ENCODE results near the gene FAM228A. TPM values are rescaled to one million over a fixed set of nuclear protein-coding genes. Genes with fewer than 3 reads are reported as not detected.

FAM228A gene
- polyA plus RNA-seq, 4 donors = 0.48 to 1.5 (median 0.91) TPM

GRCh38 chr2:24221343-24222050, 46.6 kb downstream of the FAM228A start:
- DNase-seq (ENCODE audit: low read depth in 4 of 4, low spot score in 3 of 4) = no peak

- DNase-seq (ENCODE audit: low read depth in 4 of 4, low spot score in 3 of 4) = no peak
Observed at GRCh38 chr2:24222946-24223345, 48.1 kb downstream of the FAM228A start.

- no peak for DNase-seq (ENCODE audit: low read depth in 4 of 4, low spot score in 3 of 4)
Observed at GRCh38 chr2:24225499-24226242, 50.8 kb downstream of the FAM228A start.

GRCh38 chr2:24228470-24228869, 53.6 kb downstream of the FAM228A start:
- DNase-seq (ENCODE audit: low read depth in 4 of 4, low spot score in 3 of 4) = no peak

- no peak for DNase-seq (ENCODE audit: low read depth in 4 of 4, low spot score in 3 of 4)
Observed at GRCh38 chr2:24231461-24231881, 56.6 kb downstream of the FAM228A start.

- DNase-seq (ENCODE audit: low read depth in 4 of 4, low spot score in 3 of 4) = no peak
Observed at GRCh38 chr2:24233321-24233720, 58.5 kb downstream of the FAM228A start.

GRCh38 chr2:24237313-24237712, 62.5 kb downstream of the FAM228A start:
- no peak for DNase-seq (ENCODE audit: low read depth in 4 of 4, low spot score in 3 of 4)

GRCh38 chr2:24238158-24238557, 63.3 kb downstream of the FAM228A start:
- no peak for DNase-seq (ENCODE audit: low read depth in 4 of 4, low spot score in 3 of 4)

GRCh38 chr2:24239553-24239952, 64.7 kb downstream of the FAM228A start:
- no peak for DNase-seq (ENCODE audit: low read depth in 4 of 4, low spot score in 3 of 4)

Other genes starting within 250 kb of the FAM228A start
- 10 to 100 TPM; 15.7 to 23.6 (median 20.9) TPM for gene ATAD2B, start 247.9 kb upstream of the FAM228A start, polyA plus RNA-seq (ENCODE audit: insufficient read length in 4 of 4)
- gene UBXN2A, start 234.6 kb upstream of the FAM228A start, polyA plus RNA-seq (ENCODE audit: insufficient read length in 4 of 4) = 10 to 100 TPM; 16.6 to 21.2 (median 20.2) TPM
- 1 to 10 TPM; 2.0 to 4.9 (median 2.7) TPM for gene MFSD2B, start 165.0 kb upstream of the FAM228A start, polyA plus RNA-seq (ENCODE audit: insufficient read length in 4 of 4)
- 10 to 100 TPM; 10.1 to 16.8 (median 14.5) TPM for gene WDCP, start 127.7 kb upstream of the FAM228A start, polyA plus RNA-seq (ENCODE audit: insufficient read length in 4 of 4)
- 10 to 100 TPM in 2 of 4 donors, 1 to 10 TPM in 2; 5.9 to 13.4 (median 9.7) TPM for gene FKBP1B, start 125.3 kb upstream of the FAM228A start, polyA plus RNA-seq (ENCODE audit: insufficient read length in 4 of 4)
- 100 to 1,000 TPM; 117 to 188 (median 143) TPM for gene SF3B6, start 98.7 kb upstream of the FAM228A start, polyA plus RNA-seq (ENCODE audit: insufficient read length in 4 of 4)
- gene TP53I3, start 90.2 kb upstream of the FAM228A start, polyA plus RNA-seq (ENCODE audit: insufficient read length in 4 of 4) = 10 to 100 TPM; 39.4 to 71.9 (median 51.6) TPM
- gene PFN4, start 51.7 kb upstream of the FAM228A start, polyA plus RNA-seq (ENCODE audit: insufficient read length in 4 of 4) = 1 to 10 TPM; 1.9 to 2.9 (median 2.4) TPM
- 10 to 100 TPM; 18.8 to 32.9 (median 24.6) TPM for gene FAM228B, start 51.6 kb upstream of the FAM228A start, polyA plus RNA-seq (ENCODE audit: insufficient read length in 4 of 4)
- gene ITSN2, start 185.5 kb downstream of the FAM228A start, polyA plus RNA-seq (ENCODE audit: insufficient read length in 4 of 4) = 10 to 100 TPM; 20.8 to 32.4 (median 28.7) TPM